ENCODE data around the gene HOMER2.
"Not testable (repeated sequence)": the region's sequence is repeated elsewhere in the genome, so short reads cannot be mapped to it uniquely, and the experiment has no call there.

The HOMER2 gene

GRCh38 chr15:82952158-82953081 lies at the start of gene HOMER2:
HOMER2 (minus strand) TSS chr15:82952720; CDS start chr15:82952535, 185 bp downstream.
- DNase-seq, result no peak

GRCh38 chr15:83000672-83001031 lies 48.1 kb upstream of the HOMER2 start:
- DNase-seq, result not testable (repeated sequence)

GRCh38 chr15:82999905-83000671 lies 47.6 kb upstream of the HOMER2 start:
- DNase-seq, result no peak

GRCh38 chr15:82999426-82999825 lies 46.9 kb upstream of the HOMER2 start:
- DNase-seq, result no peak

- no peak for DNase-seq
Measured at GRCh38 chr15:82995938-82996337, 43.4 kb upstream of the HOMER2 start.

GRCh38 chr15:82995076-82995475 lies 42.6 kb upstream of the HOMER2 start:
- no peak for DNase-seq

- no peak for DNase-seq
Measured at GRCh38 chr15:82993144-82993543, 40.6 kb upstream of the HOMER2 start.

GRCh38 chr15:82992436-82992998 lies 40.0 kb upstream of the HOMER2 start:
- no peak for DNase-seq

- no peak for DNase-seq
Measured at GRCh38 chr15:82986442-82986780, 33.9 kb upstream of the HOMER2 start.

GRCh38 chr15:82985688-82986441 lies 33.3 kb upstream of the HOMER2 start, which contains the start of gene RAMAC:
RAMAC (plus strand) TSS chr15:82986210; CDS start chr15:82989019, 2,809 bp downstream.
- DNase-seq, result peak; percentile 28 to 84

- DNase-seq, result no peak
Measured at GRCh38 chr15:82980981-82981380, 28.5 kb upstream of the HOMER2 start.

GRCh38 chr15:82979726-82980125 lies 27.2 kb upstream of the HOMER2 start:
- no peak for DNase-seq

- DNase-seq, result no peak
Measured at GRCh38 chr15:82978438-82978837, 25.9 kb upstream of the HOMER2 start.

GRCh38 chr15:82977076-82977475 lies 24.6 kb upstream of the HOMER2 start:
- no peak for DNase-seq

- DNase-seq, result no peak
Measured at GRCh38 chr15:82972990-82973389, 20.5 kb upstream of the HOMER2 start.

GRCh38 chr15:82971218-82971984 lies 18.9 kb upstream of the HOMER2 start:
- no peak for DNase-seq

- DNase-seq, result no peak
Measured at GRCh38 chr15:82970696-82971095, 18.2 kb upstream of the HOMER2 start.

GRCh38 chr15:82970078-82970686 lies 17.7 kb upstream of the HOMER2 start:
- no peak for DNase-seq

GRCh38 chr15:82969353-82969752 lies 16.8 kb upstream of the HOMER2 start:
- no peak for DNase-seq

- no peak for DNase-seq
Measured at GRCh38 chr15:82968066-82968465, 15.5 kb upstream of the HOMER2 start.

GRCh38 chr15:82966671-82967071 lies 14.2 kb upstream of the HOMER2 start:
- DNase-seq, result no peak

GRCh38 chr15:82964890-82965289 lies 12.4 kb upstream of the HOMER2 start:
- no peak for DNase-seq
